GM18507 (cell line): ENCODE measurements around the gene GUK1.
"Not testable (repeated sequence)": the region's sequence is repeated elsewhere in the genome, so short reads cannot be mapped to it uniquely, and the experiment has no call there.

Source experiments
- DNase-seq: peaks from one replicate; pipeline ENCODE4 v3.0.0; 2011; ENCODE audit warnings: low read depth; ENCODE audit not compliant: insufficient read length; ENCODE audit errors: extremely low spot score
- FAIRE-seq: peaks from 2 replicates; lab custom pipeline; 2011; peaks lifted over from hg19 to GRCh38; lab: Jason Lieb, UNC

GUK1 gene

DNA sequence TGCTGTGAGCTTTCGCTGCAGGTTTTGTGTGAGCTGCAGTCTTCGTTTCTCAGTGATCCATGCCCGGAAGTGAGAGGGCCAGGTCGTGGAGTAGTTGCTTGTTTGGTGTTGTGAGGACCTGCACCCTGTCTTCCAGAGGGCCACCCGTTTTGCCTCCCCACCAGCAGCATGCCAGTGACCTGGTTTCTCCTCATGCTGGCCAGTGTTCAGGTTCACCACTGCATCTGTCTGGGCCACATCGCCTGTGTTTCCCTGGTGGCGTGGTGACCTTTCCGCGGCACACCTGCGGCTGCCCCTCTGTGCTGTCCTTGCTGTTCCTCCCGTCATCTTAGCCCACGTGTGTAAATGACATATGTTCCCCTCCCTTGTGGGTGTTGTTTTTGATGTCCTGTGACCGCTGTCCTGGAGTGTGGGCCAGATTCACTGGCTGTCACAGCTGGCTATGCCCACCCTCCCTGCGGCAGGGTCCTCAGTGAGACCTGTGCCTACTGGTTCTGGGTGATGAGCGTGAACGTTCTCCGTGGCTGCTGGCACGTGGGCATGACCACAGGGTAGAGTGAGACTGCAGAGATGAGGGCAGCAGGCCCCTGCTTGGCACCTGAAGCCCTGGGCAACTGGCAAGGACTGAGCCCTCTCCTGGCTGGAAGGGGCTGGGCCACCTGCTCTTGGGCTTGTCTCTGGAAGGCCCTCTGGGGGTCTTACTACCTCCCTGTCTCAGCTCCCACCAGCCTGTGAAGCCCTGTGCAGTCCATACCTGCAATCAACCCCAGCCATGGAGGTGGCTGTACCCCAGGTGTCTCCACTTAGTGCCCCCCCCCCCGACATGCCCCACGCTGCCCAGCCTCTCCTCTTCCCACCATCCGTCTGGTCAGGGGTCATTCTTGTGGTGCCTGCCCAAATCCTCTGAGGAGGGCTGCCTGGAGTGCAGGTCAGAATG is 32.8 kb downstream of the GUK1 start:
- no peak for FAIRE-seq

DNA sequence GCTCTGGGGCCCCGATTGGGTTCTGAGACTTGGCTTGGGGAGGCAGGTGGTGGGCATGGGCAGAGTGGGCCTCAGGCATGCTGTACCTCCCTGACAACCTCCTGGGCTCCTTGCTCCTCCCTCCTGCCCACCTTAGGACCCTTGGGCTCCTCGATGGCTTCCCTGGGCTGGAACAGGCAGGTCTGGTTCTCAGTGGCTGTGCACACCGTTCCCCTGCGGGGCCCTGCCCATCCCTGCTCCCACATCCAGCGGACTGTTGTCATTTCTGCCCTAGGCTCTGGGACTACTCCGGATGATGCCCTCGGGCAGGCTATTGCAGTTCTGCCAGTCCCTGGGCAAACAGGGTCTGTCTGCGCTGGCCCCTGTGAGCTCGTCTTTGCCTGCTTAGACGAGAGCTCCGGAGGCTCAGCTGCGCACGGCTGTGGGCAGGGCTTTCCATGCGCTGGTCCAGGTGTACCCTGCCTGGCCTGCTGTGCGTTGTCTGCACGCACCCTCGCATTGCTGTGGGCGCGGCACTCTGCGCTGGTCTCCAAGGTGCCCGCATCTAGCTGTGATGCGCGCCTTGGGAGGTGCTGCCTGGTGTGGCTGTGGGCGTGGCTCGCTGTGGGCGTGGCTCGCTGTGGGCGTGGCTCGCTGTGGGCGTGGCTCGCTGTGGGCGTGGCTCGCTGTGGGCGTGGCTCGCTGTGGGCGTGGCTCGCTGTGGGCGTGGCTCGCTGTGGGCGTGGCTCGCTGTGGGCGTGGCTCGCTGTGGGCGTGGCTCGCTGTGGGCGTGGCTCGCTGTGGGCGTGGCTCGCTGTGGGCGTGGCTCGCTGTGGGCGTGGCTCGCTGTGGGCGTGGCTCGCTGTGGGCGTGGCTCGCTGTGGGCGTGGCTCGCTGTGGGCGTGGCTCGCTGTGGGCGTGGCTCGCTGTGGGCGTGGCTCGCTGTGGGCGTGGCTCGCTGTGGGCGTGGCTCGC is 33.7 kb downstream of the GUK1 start:
- not testable (repeated sequence) for DNase-seq

More for the DNA sequence above, 32.8 kb downstream of the GUK1 start:
- no peak for DNase-seq

DNA sequence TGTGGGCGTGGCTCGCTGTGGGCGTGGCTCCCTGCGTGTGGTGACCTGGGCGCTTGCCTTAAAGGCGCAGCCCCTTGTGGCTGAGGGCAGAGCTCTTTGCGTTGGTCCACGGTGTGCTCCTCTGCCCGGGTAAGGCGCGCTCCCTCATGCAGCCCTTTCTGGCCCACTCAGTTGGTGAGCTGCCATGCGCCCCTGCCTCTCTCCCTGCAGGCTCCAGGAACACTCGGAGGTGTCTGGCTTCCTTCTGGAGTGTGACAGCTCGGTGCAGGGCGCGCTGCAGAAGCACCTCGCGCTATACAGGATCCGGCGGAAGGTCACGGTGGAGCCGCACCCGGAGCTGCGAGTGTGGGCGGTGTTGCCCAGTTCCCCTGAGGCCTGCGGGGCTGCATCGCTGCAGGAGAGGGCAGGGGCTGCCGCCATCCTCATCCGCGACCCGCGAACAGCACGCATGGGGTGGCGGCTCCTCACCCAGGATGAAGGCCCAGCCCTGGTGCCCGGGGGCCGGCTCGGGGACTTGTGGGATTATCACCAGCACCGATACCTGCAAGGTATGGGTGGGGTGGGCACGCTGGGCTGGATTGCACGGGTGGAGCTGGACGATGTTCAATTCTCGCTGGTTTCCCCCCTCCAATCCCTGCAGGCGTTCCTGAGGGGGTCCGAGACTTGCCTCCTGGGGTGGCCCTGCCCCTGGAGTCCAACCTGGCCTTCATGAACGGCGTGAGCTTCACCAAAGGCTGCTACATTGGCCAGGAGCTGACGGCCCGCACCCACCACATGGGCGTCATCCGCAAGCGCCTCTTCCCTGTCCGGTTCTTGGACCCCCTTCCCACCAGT is 34.6 kb downstream of the GUK1 start:
- DNase-seq (peak; percentile 48), FAIRE-seq (no peak)

More for the DNA sequence above, 33.7 kb downstream of the GUK1 start:
- not testable (repeated sequence) for FAIRE-seq

DNA sequence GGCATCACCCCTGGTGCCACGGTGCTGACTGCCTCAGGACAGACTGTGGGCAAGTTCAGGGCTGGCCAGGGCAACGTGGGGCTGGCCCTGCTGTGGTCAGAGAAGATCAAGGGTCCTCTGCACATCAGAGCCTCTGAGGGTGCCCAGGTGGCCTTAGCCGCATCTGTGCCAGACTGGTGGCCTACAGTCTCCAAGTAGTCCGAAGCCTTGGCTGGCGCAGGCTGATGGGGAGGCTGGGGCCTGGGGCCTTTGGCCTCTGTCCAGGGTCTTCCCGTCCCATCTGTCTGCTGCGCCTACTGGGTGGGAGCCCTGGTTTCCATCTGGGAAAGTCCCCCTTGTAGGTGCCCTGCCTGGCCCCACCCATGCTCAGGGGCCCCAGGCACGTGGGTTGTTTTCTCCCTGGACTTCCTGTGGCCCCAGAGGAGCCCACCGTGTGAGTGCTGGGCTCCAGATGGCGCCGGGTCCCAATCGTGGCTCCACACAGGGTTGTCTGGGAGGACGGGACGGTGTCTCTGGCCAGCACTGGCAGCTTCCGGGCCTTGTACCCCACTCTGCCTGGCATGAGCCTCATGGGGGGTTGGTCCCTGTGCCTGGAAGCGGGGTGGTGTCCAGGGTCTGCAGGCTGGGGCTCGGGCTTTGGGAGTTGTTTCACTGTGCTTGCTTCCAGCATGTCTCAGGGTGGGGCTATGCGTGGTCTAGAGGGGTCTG is 35.4 kb downstream of the GUK1 start:
- DNase-seq: no peak
- no peak for FAIRE-seq

DNA sequence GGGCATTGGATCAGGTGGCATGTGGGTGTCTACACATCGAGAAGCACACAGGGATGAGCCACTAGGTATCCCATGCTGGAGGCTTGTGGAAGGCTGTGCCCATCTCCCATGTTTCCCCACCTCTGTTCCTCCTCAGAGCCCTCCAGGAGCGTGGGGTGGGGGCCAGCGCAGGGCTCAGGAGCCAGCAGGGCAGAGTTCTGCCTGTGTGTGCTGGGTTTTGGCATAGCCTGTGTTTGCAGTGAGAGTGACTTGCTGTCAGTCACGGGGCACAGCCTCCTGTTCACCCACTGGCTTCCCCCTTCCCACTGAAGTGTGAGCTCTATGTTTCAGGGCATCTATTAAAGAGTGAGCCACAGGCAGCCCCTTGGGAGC is 35.9 kb downstream of the GUK1 start:
- no peak for DNase-seq
- FAIRE-seq: no peak

DNA sequence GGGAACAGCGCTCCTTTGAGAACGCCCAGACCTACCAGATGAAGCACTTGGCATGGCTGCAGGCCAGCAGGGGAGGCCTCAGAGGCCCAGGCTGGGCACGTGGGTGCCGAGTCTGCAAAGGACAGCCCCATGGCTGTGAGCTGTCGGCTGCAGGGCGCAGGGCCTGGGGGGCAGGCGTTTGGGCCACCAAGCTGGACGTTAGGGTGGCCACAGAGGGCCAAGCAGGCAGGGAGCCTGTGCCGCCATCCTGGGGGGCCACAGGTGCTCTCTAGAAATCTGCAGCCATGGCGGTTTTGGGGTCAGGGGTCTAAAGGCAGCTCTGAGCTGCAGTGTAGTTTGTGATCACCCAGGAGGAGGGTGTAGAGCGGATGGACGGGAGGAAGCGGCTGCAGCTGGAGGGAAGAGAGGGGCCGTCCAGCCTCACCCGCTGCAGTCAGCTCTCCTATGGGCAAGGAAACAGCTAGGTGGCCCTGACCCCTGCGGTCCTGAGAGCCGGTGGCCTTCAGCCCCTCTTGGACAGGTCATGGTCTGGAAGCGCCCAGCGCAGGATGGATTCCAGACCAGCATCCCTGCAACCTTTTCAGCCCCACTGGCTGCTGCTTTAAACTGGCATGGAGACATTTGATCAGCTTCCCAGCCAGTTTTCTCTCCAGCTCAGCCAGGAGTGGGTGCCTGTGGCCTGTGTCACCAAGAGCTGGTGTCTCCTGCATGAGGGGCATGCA is 36.5 kb downstream of the GUK1 start:
- FAIRE-seq (no peak), DNase-seq (no peak)

DNA sequence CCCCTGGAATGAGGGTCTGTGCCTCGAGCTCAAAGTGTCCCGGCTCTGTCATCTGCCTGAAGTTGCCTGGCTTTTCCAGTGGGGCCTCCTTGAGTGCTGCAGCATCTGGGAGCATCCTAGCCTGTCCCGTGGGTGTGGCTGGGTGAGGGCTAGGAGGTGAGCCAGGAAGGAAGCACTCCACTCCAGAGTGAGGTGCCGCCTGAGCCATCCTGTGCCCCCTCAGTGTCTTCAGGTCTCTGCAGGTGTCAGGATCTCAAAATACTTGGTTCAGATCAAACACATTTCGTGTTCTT is 37.0 kb downstream of the GUK1 start:
- FAIRE-seq (no peak), DNase-seq (no peak)

DNA sequence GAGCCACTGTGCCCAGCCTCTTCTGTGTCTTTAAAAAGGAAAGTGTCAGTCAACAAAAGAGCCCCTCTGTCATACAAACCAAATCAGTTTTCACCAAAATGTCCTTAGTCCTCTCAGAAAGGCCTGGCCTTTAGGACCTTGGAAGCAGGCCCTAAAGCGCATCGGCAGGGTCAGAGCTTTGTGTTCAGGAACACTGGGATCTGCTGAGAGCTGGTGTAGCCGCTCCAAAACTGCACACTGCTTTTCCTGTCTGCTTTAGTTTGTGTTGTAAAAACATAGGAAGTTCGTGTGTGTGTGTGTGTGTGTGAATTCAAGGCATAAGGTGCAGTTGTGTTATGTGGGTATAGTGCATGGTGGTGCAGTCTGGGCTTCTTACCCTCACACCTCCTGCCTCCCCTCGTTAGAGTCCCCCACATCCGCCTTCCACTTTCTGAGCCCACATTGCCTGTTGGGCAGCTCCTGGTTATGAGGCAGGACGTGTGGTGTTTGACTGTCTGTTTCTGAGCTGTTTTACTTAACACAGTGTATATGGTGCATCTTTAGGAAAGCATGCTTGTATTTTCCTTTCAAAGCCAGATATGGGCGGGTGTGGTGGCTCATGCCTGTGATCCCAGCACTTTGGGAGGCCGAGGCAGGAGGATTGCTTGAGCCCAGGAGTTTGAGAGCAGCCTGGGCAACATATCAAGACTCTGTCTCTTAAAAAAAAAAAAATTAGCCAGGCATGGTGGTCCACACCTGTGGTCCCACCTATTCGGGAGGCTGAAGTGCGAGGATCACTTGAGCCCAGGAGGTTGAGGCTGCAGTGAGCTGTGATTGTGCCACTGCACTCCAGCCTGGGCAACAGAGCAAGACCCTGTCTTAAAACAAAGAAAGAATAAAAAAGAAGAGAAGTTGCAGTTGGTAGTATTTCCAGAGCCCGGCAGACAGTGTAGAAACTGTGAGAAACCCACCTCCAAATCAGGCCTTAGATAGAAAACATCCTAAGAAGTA is 37.9 kb downstream of the GUK1 start:
- no peak for DNase-seq
- FAIRE-seq: no peak

DNA sequence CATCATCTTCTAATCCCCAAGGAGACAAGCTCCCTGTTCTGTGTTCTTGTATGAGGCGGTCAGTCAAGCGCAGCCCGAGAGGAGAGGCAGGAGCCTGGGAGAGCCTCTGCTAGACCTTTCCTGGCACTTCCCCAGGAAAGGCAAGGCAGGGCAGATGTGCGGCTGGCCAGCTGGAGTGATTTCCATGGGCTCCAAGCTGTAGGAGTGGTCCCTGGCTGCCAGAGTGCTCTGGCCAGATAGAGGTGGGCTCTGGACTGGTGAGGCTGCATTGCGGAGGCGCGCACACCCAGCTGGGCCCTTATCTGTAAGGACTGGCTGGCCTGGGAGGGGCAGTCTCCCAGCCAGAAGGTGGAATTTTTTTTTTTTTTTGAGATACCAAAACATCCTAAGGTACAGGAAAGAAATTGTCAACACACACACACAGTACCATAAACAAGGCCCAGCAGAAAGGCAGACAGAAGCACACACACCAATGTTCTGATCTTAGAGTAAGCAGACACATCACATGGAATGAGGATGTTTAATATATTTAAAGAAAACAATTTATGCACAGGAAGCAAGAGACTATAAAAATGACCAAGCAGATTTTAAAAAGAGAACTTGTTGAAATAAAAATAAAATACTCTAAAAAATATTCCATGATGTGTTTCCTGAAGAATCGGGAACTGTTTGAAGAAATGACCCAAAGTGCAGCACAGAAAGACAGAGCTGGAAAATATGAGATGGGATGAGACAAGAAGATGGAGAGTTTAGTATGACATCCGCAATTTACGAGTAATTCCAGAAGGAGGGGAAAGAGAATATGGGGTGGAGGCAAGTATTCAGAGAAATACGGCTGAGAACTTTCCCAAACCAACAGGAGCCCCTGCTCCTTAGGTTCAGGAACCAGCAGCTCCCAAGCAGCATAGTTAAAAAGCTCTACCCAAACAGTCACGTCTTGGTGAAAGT is 38.9 kb downstream of the GUK1 start:
- DNase-seq: no peak
- no peak for FAIRE-seq

DNA sequence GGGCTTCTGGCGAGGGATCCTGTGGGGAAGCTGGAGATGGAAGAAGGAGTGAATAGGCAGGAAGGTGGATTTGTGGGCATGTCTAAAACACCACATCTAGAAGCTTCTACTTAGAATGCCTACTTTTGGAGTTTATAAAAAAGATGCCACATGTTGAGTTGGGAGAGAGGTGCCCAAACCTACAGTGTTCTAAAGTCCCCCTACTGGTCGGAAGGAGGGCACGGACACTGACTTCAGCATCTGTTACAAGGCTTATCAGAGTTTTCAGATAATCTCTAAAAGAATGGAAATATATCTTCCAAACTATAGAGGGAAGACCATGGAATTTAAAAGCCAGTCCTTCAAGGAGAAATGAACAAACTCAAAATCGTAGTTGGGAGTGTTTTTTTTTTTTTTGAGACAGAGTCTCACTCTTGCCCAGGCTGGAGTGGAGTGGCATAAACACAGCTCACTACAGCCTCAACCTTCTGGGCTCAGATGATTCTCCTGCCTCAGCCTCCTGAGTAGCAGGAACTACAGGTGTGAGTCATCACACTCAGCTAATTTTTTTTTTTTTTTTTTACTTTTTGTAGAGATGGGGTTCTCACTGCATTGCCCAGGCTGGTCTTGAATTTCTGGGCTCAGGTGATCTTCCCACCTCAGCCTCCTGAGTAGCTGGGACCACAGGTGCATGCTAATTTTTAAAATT is 40.3 kb downstream of the GUK1 start:
- no peak for FAIRE-seq
- DNase-seq: no peak

DNA sequence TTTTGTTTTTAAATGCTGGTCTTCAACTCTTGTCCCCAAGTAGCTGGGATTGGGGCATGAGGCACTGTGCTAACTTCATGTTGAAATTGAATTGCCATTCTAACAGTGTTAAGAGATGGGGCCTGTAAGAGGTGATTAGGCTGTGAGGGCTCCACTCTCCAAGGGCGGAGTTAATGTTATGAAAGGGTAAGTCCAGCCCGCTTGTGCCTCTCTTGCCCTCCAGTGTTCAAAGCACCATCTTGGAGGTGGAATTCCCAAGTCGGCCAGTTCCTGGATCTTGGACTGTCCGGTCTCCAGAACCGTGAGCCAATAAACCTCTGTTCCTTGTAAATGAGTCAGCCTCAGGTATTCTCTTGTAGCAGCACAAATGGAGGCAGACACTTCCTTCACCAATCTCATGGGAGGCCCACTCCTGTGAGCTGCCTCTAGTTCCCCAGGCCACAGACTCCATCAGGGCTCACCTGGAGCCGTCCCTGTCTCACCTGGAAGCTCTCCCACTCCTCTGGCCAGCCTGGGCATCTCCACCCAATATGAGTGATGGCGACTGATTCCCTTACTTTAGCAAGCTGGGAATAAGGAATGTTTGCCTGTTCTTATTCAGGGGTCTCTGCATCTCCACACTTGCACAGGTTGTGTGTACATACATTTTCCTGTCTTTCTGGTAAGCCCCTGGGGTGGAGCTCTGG is 41.0 kb downstream of the GUK1 start:
- no peak for FAIRE-seq
- DNase-seq: no peak

DNA sequence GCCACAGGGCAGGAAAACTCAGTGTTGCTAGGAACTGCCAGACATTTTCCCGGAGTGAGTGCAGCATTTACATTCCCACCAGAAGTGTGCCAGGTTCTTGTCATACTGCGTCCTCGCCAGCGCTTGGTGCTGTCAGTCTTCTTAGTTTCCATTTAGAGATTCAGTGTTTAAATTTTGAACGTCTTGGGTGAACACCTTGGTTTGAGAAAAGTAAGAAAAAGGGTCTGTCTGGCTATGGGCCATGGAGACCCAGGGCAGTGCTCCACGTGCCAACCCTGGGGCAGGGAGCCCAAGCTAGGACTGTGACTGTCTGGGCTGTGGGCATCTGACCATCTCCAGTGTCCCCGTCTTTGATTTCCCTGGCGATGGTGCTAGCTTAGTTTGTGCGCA is 41.6 kb downstream of the GUK1 start:
- no peak for DNase-seq
- no peak for FAIRE-seq

DNA sequence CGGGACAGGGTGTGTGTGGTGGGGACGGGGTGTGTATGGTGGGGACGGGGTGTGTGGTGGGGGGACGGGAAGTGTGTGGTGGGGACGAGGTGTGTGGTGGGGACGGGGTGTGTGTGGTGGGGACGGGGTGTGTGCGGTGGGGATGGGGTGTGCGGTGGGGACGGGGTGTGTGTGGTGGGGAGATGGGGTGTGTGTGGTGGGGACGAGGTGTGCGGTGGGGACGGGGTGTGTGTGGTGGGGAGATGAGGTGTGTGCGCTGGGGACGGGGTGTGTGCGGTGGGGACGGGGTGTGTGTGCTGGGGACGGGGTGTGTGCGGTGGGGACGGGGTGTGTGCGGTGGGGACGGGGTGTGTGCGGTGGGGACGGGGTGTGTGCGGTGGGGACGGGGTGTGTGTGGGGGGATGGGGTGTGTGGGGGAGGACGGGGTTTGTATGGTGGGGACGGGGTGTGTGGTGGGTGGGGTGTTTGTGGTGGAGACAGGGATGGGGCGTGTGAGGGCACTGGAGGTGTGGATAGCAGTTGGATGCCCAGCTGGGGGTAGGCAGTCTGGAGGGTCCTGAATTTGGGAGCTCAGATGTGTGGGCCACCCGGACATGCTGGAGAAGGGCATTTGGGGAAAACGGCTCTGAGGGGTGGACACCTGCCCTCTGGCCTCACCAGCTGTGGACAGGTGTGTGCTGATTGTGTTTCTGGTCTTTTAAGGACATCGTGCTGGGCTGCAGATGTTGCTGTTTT is 42.4 kb downstream of the GUK1 start:
- FAIRE-seq: no peak
- no peak for DNase-seq

DNA sequence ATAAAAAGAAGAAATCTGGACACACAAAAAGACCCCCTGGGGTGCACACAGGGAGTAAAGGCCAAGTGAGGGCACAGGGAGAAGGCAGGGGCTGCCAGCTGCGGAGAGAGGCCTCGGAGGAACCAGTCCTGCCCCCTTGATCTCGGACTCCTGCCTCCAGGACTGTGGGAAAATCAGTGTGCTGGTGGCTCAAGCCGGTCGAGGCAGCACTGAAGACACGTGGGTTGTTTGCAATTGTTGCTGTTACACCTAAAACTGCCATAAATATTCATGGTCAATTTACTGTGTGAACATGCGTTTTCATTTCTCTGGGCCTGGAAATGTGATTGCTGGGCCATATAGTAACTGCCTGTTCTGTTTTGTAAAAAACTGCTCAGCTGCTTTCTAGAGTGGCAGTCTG is 44.1 kb downstream of the GUK1 start:
- no peak for FAIRE-seq

DNA sequence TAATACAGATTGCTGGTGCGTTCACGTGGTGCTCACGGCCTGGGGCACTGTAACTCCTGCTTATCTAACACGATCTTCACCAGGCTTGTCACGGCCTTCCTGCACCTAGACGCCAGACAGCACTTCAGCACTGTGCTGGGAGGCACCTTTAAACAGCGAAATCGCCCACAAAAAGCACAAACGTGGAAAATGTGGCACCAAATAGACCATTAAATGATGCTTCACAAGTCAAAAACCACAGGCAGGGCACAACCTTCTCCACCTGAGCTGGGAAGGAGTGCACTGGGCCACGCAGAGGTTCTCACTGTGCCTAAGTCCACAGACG is 45.5 kb downstream of the GUK1 start:
- no peak for FAIRE-seq
- DNase-seq: no peak

More for the DNA sequence above, 44.1 kb downstream of the GUK1 start:
- DNase-seq: no peak
